GM23338 (cell line): ENCODE data around the gene OR2A25. TPM values are rescaled to one million over a fixed set of nuclear protein-coding genes. Genes with fewer than 3 reads are reported as not detected.

Experiments used
- ATAC-seq: fragments of 200-7000 bp; cut with Tn5 transposase; 3 replicates; pipeline ENCODE4 v1.9.1; 2020
- DNase-seq: peaks from one replicate; pipeline ENCODE4 v3.0.0-alpha.2; 2015; ENCODE audit warnings: low spot score
- H2AFZ ChIP-seq: fragments of 200-600 bp; sonication (generic); 2 replicates; pipeline ENCODE4 v1.8.0; 2016; ENCODE audit warnings: antibody characterized with exemption, mild to moderate bottlenecking, moderate library complexity
- H3F3A ChIP-seq: fragments of 200-600 bp; sonication (generic); replicated peaks from 2 replicates; pipeline ENCODE4 v1.8.0; 2017; ENCODE audit warnings: antibody characterized with exemption, mixed run types, low read depth
- H3K27ac ChIP-seq: fragments of 200-600 bp; sonication (generic); 2 replicates; pipeline ENCODE4 v1.6.1; 2016; ENCODE audit warnings: low read depth
- H3K27me3 ChIP-seq: fragments of 200-600 bp; sonication (generic); 2 replicates; pipeline ENCODE4 v1.8.0; 2016; ENCODE audit warnings: mild to moderate bottlenecking, mixed run types, moderate library complexity; ENCODE audit not compliant: insufficient read depth
- H3K36me3 ChIP-seq: fragments of 200-600 bp; sonication (generic); 2 replicates; pipeline ENCODE4 v1.8.0; 2016; ENCODE audit warnings: mild to moderate bottlenecking; ENCODE audit not compliant: insufficient read depth
- H3K4me1 ChIP-seq: fragments of 200-600 bp; sonication (generic); 2 replicates; pipeline ENCODE4 v1.8.0; 2016; ENCODE audit warnings: mild to moderate bottlenecking, moderate library complexity; ENCODE audit not compliant: insufficient read depth
- H3K4me2 ChIP-seq: fragments of 200-600 bp; sonication (generic); 2 replicates; pipeline ENCODE4 v1.7.1; 2017; ENCODE audit warnings: mixed run types
- H3K4me3 ChIP-seq: fragments of 200-600 bp; sonication (generic); 2 replicates; pipeline ENCODE4 v1.6.1; 2016; ENCODE audit warnings: mixed run types
- H3K79me2 ChIP-seq: fragments of 200-600 bp; sonication (generic); replicated peaks from 2 replicates; pipeline ENCODE4 v1.8.0; 2017; ENCODE audit warnings: mild to moderate bottlenecking; ENCODE audit not compliant: insufficient read depth
- H3K9me2 ChIP-seq: fragments of 200-600 bp; sonication (generic); 2 replicates; pipeline ENCODE4 v1.8.0; 2017; ENCODE audit not compliant: insufficient read depth
- H4K20me1 ChIP-seq: fragments of 200-600 bp; sonication (generic); replicated peaks from 2 replicates; pipeline ENCODE4 v1.8.0; 2017; ENCODE audit warnings: mild to moderate bottlenecking; ENCODE audit not compliant: insufficient read depth
- H3K27ac Mint-ChIP-seq: 2 replicates; pipeline ENCODE4 v1.8.0; 2020; ENCODE audit warnings: inconsistent platforms, mild to moderate bottlenecking, moderate library complexity, mixed read lengths
- H3K27me3 Mint-ChIP-seq: 3 replicates; pipeline ENCODE4 v1.8.0; 2022; ENCODE audit warnings: low read depth, mild to moderate bottlenecking, moderate library complexity, mixed read lengths, inconsistent platforms; ENCODE audit not compliant: insufficient read depth, poor library complexity
- H3K36me3 Mint-ChIP-seq: 3 replicates; pipeline ENCODE4 v1.8.0; 2021; ENCODE audit warnings: low read depth, mild to moderate bottlenecking, inconsistent platforms, moderate library complexity, mixed read lengths
- H3K4me1 Mint-ChIP-seq: 3 replicates; pipeline ENCODE4 v1.8.0; 2020; ENCODE audit warnings: mild to moderate bottlenecking, inconsistent platforms, mixed read lengths
- H3K4me3 Mint-ChIP-seq: 3 replicates; pipeline ENCODE4 v1.8.0; 2021; ENCODE audit warnings: moderate library complexity, mild to moderate bottlenecking, inconsistent platforms, mixed read lengths
- H3K9me3 Mint-ChIP-seq: 3 replicates; pipeline ENCODE4 v1.8.0; 2020; ENCODE audit warnings: moderate library complexity, mild to moderate bottlenecking, inconsistent platforms, mixed read lengths
- CREB1 ChIP-seq: fragments of 250-450 bp; sonication (Bioruptor Pico); IDR thresholded peaks from 2 replicates; pipeline ENCODE4 v1.5.0; 2020; ENCODE audit warnings: low read depth, mild to moderate bottlenecking, moderate library complexity
- EZH2 ChIP-seq: fragments of 200-600 bp; sonication (generic); IDR thresholded peaks from one replicate; pipeline ENCODE4 v1.8.0; 2017; ENCODE audit warnings: antibody characterized with exemption, mild to moderate bottlenecking, low read depth; ENCODE audit not compliant: unreplicated experiment
- EZH2phosphoT487 ChIP-seq: fragments of 200-600 bp; sonication (generic); IDR thresholded peaks from one replicate; pipeline ENCODE4 v1.8.1; 2018; ENCODE audit warnings: antibody characterized with exemption; ENCODE audit not compliant: unreplicated experiment
- JUNB ChIP-seq: IDR thresholded peaks from one replicate; pipeline ENCODE4 v1.6.1; 2016; ENCODE audit warnings: antibody characterized with exemption; ENCODE audit not compliant: unreplicated experiment
- POLR2AphosphoS5 ChIP-seq: IDR thresholded peaks from 2 replicates; pipeline ENCODE4 v1.6.1; 2016; ENCODE audit warnings: antibody characterized with exemption, low read depth
- STAT1 ChIP-seq: IDR thresholded peaks from one replicate; pipeline ENCODE4 v1.6.1; 2016; ENCODE audit warnings: antibody characterized with exemption; ENCODE audit not compliant: unreplicated experiment
- ZNF114 ChIP-seq: fragments of 250-450 bp; sonication (Bioruptor Pico); IDR thresholded peaks from 2 replicates; pipeline ENCODE4 v1.5.0; 2020; ENCODE audit warnings: mild to moderate bottlenecking, moderate library complexity
- ZNF331 ChIP-seq: fragments of 250-450 bp; sonication (Bioruptor Pico); IDR thresholded peaks from 2 replicates; pipeline ENCODE4 v1.5.0; 2020; ENCODE audit warnings: low read depth, mild to moderate bottlenecking, moderate library complexity
- polyA plus RNA-seq: library from polyadenylated mRNA; unstranded; fragments of >200 nt; fragmentation: Nextera tagmentation; extraction: Ambion mirVana; gene quantifications from 2 replicates; pipeline ENCODE4 v1.2.1, GENCODE V29; 2016
- total RNA-seq: library from RNA; depleted of rRNA; stranded (reverse); fragments of >200 nt; shearing (Covaris generic); gene quantifications from 2 replicates; pipeline ENCODE4 v1.2.3, GENCODE V29; 2014
- TF ChIP-seq, protein P1 (sequence below): IDR thresholded peaks from 2 replicates; pipeline ENCODE4 v1.6.1; 2016; ENCODE audit warnings: antibody characterized with exemption
- TF ChIP-seq, protein P2 (sequence below): fragments of 250-450 bp; sonication (Bioruptor Pico); IDR thresholded peaks from 2 replicates; pipeline ENCODE4 v1.5.0; 2020; ENCODE audit warnings: mild to moderate bottlenecking, moderate library complexity
- TF ChIP-seq, protein P3 (sequence below): IDR thresholded peaks from one replicate; pipeline ENCODE4 v1.6.1; 2018; ENCODE audit warnings: antibody characterized with exemption; ENCODE audit not compliant: unreplicated experiment
- TF ChIP-seq, protein P4 (sequence below), 2 experiments: fragments of 200-600 bp in 1 of 2; sonication (generic) in 1 of 2; conservative IDR thresholded peaks; 2 replicates each; pipeline versions ENCODE4 v1.5.1 to v1.6.1; 2016 to 2017; ENCODE audit warnings: antibody characterized with exemption in 2 of 2, low read depth in 2 of 2, mild to moderate bottlenecking in 2 of 2, moderate library complexity in 1 of 2

The OR2A25 gene
- total and polyA plus RNA-seq, 2 experiments from 2014 or later, result not detected

DNA sequence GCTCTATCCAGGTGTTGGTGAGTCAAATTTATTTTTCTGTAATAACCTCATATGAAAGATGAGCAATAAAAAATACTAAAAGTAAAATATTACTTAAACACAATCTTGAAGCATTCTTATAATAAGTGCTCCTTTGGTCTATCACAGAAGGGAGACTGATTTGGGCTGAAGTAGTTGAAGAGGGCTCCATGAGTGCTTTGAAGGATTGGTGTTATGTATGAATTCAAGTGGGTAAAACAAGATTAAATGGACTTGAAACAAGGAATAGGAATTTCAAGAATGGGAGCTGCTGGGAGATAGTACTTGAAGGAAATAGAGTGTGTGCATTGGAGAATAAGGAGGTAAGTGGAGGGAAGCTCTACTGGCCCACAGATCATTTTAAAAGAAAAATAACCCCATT is 32.4 kb downstream of the OR2A25 start (continued):
- TF ChIP-seq, protein P1, sequence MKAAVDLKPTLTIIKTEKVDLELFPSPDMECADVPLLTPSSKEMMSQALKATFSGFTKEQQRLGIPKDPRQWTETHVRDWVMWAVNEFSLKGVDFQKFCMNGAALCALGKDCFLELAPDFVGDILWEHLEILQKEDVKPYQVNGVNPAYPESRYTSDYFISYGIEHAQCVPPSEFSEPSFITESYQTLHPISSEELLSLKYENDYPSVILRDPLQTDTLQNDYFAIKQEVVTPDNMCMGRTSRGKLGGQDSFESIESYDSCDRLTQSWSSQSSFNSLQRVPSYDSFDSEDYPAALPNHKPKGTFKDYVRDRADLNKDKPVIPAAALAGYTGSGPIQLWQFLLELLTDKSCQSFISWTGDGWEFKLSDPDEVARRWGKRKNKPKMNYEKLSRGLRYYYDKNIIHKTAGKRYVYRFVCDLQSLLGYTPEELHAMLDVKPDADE, result no peak
- TF ChIP-seq CREB1 (no peak), JUNB (no peak)

DNA sequence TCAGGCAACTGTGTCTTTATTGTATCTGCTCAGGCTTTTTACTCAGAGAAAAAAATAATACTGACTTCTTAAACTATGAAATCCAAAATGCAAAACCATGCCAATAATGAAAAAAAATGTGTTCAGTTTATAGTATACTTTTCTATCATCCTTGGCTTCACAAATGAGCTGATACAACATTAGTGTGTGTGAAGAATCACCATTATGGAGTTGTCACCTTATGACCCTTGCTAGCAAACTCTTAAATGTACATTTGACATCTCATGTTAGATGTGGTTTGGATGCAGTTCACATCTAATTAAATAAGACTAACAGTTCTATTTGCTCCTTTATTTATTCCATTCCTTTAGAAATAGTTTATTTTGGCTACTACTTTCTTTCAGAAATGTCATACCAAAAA is 35.6 kb downstream of the OR2A25 start:
- Mint-ChIP-seq H3K36me3 (no peaks in the 10 kb centered on the region), H3K27ac (no peak overlapping the region)
- H3K27me3 ChIP-seq, result no peaks in the 10 kb centered on the region
- no peak for TF ChIP-seq EZH2phosphoT487
- TF ChIP-seq, protein P2, sequence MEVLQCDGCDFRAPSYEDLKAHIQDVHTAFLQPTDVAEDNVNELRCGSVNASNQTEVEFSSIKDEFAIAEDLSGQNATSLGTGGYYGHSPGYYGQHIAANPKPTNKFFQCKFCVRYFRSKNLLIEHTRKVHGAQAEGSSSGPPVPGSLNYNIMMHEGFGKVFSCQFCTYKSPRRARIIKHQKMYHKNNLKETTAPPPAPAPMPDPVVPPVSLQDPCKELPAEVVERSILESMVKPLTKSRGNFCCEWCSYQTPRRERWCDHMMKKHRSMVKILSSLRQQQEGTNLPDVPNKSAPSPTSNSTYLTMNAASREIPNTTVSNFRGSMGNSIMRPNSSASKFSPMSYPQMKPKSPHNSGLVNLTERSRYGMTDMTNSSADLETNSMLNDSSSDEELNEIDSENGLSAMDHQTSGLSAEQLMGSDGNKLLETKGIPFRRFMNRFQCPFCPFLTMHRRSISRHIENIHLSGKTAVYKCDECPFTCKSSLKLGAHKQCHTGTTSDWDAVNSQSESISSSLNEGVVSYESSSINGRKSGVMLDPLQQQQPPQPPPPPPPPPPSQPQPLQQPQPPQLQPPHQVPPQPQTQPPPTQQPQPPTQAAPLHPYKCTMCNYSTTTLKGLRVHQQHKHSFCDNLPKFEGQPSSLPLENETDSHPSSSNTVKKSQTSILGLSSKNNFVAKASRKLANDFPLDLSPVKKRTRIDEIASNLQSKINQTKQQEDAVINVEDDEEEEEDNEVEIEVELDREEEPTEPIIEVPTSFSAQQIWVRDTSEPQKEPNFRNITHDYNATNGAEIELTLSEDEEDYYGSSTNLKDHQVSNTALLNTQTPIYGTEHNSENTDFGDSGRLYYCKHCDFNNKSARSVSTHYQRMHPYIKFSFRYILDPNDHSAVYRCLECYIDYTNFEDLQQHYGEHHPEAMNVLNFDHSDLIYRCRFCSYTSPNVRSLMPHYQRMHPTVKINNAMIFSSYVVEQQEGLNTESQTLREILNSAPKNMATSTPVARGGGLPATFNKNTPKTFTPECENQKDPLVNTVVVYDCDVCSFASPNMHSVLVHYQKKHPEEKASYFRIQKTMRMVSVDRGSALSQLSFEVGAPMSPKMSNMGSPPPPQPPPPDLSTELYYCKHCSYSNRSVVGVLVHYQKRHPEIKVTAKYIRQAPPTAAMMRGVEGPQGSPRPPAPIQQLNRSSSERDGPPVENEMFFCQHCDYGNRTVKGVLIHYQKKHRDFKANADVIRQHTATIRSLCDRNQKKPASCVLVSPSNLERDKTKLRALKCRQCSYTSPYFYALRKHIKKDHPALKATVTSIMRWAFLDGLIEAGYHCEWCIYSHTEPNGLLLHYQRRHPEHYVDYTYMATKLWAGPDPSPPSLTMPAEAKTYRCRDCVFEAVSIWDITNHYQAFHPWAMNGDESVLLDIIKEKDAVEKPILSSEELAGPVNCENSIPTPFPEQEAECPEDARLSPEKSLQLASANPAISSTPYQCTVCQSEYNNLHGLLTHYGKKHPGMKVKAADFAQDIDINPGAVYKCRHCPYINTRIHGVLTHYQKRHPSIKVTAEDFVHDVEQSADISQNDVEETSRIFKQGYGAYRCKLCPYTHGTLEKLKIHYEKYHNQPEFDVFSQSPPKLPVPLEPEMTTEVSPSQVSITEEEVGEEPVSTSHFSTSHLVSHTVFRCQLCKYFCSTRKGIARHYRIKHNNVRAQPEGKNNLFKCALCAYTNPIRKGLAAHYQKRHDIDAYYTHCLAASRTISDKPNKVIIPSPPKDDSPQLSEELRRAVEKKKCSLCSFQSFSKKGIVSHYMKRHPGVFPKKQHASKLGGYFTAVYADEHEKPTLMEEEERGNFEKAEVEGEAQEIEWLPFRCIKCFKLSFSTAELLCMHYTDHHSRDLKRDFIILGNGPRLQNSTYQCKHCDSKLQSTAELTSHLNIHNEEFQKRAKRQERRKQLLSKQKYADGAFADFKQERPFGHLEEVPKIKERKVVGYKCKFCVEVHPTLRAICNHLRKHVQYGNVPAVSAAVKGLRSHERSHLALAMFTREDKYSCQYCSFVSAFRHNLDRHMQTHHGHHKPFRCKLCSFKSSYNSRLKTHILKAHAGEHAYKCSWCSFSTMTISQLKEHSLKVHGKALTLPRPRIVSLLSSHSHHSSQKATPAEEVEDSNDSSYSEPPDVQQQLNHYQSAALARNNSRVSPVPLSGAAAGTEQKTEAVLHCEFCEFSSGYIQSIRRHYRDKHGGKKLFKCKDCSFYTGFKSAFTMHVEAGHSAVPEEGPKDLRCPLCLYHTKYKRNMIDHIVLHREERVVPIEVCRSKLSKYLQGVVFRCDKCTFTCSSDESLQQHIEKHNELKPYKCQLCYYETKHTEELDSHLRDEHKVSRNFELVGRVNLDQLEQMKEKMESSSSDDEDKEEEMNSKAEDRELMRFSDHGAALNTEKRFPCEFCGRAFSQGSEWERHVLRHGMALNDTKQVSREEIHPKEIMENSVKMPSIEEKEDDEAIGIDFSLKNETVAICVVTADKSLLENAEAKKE (CRISPR knock-in tag), result no peak
- TF ChIP-seq, protein P3, sequence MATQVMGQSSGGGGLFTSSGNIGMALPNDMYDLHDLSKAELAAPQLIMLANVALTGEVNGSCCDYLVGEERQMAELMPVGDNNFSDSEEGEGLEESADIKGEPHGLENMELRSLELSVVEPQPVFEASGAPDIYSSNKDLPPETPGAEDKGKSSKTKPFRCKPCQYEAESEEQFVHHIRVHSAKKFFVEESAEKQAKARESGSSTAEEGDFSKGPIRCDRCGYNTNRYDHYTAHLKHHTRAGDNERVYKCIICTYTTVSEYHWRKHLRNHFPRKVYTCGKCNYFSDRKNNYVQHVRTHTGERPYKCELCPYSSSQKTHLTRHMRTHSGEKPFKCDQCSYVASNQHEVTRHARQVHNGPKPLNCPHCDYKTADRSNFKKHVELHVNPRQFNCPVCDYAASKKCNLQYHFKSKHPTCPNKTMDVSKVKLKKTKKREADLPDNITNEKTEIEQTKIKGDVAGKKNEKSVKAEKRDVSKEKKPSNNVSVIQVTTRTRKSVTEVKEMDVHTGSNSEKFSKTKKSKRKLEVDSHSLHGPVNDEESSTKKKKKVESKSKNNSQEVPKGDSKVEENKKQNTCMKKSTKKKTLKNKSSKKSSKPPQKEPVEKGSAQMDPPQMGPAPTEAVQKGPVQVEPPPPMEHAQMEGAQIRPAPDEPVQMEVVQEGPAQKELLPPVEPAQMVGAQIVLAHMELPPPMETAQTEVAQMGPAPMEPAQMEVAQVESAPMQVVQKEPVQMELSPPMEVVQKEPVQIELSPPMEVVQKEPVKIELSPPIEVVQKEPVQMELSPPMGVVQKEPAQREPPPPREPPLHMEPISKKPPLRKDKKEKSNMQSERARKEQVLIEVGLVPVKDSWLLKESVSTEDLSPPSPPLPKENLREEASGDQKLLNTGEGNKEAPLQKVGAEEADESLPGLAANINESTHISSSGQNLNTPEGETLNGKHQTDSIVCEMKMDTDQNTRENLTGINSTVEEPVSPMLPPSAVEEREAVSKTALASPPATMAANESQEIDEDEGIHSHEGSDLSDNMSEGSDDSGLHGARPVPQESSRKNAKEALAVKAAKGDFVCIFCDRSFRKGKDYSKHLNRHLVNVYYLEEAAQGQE, result no peak
- no peak for TF ChIP-seq ZNF331 (CRISPR knock-in tag)
- no peak for TF ChIP-seq POLR2AphosphoS5
- TF ChIP-seq, protein P1, result no peak
- TF ChIP-seq, protein P4, sequence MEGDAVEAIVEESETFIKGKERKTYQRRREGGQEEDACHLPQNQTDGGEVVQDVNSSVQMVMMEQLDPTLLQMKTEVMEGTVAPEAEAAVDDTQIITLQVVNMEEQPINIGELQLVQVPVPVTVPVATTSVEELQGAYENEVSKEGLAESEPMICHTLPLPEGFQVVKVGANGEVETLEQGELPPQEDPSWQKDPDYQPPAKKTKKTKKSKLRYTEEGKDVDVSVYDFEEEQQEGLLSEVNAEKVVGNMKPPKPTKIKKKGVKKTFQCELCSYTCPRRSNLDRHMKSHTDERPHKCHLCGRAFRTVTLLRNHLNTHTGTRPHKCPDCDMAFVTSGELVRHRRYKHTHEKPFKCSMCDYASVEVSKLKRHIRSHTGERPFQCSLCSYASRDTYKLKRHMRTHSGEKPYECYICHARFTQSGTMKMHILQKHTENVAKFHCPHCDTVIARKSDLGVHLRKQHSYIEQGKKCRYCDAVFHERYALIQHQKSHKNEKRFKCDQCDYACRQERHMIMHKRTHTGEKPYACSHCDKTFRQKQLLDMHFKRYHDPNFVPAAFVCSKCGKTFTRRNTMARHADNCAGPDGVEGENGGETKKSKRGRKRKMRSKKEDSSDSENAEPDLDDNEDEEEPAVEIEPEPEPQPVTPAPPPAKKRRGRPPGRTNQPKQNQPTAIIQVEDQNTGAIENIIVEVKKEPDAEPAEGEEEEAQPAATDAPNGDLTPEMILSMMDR (conservative IDR thresholded peaks at IDR 0.05; ENCODE audit: low read depth in 2 of 2), result no peak
- no peak for TF ChIP-seq CREB1
- no peak for TF ChIP-seq STAT1
- TF ChIP-seq ZNF114 (CRISPR knock-in tag), result no peak
- TF ChIP-seq EZH2, result no peak

More for the DNA sequence above, 35.6 kb downstream of the OR2A25 start:
- no peaks in the 10 kb centered on the region for H3K9me3 Mint-ChIP-seq
- peaks cover 5% of the 10 kb centered on the region; the same call in 2 of the 3 replicates for H3K4me1 Mint-ChIP-seq
- ATAC-seq (no peak), DNase-seq (no peak)
- H3K36me3 ChIP-seq, result no peaks in the 10 kb centered on the region
- H3K27ac ChIP-seq, result no peak overlapping the region
- H3F3A ChIP-seq, result no peaks in the 10 kb centered on the region
- H3K4me3 Mint-ChIP-seq, result no peak overlapping the region
- H3K79me2 ChIP-seq, result no peaks in the 10 kb centered on the region
- no peak overlapping the region for H2AFZ ChIP-seq
- H3K9me2 ChIP-seq, result no peaks in the 10 kb centered on the region
- H3K27me3 Mint-ChIP-seq, result no peaks in the 10 kb centered on the region
- no peaks in the 10 kb centered on the region for H4K20me1 ChIP-seq
- H3K4me2 ChIP-seq, result no peak overlapping the region
- no peaks in the 10 kb centered on the region for H3K4me1 ChIP-seq
- no peak overlapping the region for H3K4me3 ChIP-seq
